ENCODE data around the gene LRRC19.
A peak's percentile ranks its signal among the peaks of the same experiment; 100 is the strongest.

The LRRC19 gene

DNA sequence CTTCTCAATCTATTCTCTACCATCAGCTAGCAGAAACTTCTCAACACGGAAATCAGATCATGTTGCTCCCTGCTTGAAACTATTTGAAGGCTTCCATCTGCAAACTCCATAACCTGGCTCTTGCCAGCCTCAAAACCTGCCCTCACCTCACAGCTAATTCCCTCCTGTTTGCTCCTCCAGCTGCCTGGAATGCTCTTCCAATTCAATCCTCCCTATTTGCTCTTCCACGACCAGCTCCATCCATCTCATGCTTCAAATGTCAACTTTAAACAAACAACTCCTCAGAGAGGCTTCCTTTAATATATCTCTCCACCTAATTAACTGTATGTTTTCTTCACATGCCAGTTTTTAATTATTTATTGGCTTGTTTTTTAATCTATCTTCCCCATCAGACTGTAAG, 59.9 kb downstream of the LRRC19 start:
- peak overlapping the region; percentile 3 for H3K27ac ChIP-seq (ENCODE audit: low read depth, low read length)
- H3K4me3 ChIP-seq (ENCODE audit: low read depth in 1 of 5, low read length in 5 of 5), result peak overlapping the region; percentile 90 to 98 (median 97)
- no peaks in the 10 kb centered on the region for H3K27me3 ChIP-seq (ENCODE audit: control insufficient read depth in 5 of 5, insufficient read depth in 4 of 5, low read length in 5 of 5)
- no peaks in the 10 kb centered on the region for H3K9me3 ChIP-seq (ENCODE audit: control insufficient read depth in 5 of 5, low read length in 5 of 5)
- H3K9ac ChIP-seq (ENCODE audit: low read length in 5 of 5), result peak overlapping the region in 4 of 5 donors; percentile 94 to 99 (median 98)
- peaks cover 8 to 30% (median 26%) of the 10 kb centered on the region in 5 donors for H3K4me1 ChIP-seq (ENCODE audit: control insufficient read depth in 5 of 5, insufficient read depth in 5 of 5, low read length in 5 of 5)
- H3K36me3 ChIP-seq (ENCODE audit: control insufficient read depth in 5 of 5, insufficient read depth in 5 of 5, low read length in 5 of 5), result peaks cover 0 to 2% (median 0%) of the 10 kb centered on the region in 5 donors

Data from subcutaneous abdominal adipose tissue (tissue), 5 donors.